LoVo (cell line): ENCODE data around the gene PACS2.

ENCODE experiments used
- DNase-seq: peaks from one replicate; pipeline ENCODE4 v3.0.0-alpha.2; 2016; ENCODE audit warnings: low spot score

Gene PACS2

GRCh38 chr14:105369653-105370040, 55.1 kb downstream of the PACS2 start:
- no peak for DNase-seq

DNA sequence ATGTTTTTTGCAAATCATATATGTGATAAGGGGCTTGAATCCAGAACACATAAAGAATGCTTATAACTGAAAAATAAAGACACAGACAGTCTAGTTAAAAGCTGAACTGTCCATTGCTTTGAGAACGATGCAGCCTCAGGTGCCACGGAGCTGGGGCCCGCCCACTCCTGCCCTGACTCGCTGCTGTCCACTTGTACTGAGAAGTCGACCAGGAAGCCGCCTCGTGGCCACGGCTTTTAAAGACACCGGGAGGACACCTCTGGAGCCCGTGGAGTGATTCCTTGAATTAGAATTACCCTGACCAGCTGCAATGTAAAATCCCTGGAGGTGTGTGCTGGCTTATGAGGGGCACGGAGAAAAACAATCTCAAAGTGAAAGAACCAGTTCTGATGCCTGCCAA, 59.8 kb downstream of the PACS2 start:
- DNase-seq = no peak

- no peak for DNase-seq
Observed at GRCh38 chr14:105375635-105376057, 61.1 kb downstream of the PACS2 start.

DNA sequence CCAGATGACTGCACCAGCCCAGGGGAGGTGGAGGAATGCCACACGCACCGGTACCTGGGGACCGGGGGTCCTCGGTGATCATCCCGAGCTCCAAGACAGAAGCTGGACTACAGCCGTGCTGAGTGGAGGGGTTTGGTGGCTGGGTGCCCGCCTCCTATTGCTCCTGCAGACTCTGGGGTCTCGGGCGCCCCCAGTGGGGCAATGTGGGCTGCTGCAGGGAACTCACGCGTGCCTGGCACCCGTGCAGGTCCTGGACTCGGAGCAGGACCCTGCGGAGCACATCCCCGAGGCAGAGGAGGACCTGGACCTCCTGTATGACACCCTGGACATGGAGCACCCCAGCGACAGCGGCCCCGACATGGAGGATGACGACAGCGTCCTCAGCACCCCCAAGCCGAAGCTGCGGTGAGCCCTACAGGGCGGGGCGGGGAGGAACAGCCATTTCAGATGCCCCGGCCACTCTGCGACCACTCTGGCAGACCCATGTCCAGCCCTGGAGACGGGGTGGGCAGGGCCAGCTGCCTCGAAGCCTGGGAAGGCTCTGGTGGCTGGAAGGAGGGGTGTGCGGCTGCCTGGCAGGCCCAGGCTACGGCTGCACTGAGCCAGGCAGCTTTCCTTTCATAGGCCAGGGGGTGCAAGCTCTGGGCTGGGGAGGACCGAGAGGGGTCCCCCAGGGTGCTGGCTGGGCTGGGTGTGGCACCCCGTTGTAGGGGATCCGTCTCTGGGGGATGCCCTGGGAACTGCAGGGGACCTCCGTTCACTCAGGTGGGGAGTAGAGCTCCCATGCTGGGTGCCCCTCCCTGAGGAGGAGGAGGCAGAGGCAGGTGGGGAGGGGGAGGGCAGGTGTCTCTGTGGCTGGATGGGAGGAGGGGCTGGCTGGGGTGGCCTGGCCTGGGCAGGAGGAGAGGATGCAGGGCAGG, 62.2 kb downstream of the PACS2 start:
- DNase-seq = no peak

GRCh38 chr14:105377555-105378182, 63.1 kb downstream of the PACS2 start:
- DNase-seq = no peak

DNA sequence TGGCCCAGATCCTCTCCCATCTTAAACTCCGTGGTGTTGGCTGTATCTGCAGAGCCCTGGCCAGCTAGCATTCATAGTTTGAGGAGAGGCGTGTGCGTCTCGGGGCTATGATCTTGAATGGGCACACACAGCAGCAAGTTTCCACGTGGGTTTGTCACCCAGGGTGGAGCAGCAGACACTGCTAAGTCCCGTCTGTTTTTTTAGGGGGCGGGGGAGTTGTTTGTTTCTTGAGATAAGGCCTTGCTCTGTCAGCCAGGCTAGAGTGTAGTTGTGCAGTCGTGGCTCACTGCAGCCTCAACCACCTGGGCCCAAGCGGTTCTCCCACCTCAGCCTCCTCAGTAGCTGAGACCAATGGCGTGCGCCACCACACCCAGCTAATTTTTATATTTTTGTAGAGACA, 63.7 kb downstream of the PACS2 start:
- no peak for DNase-seq

GRCh38 chr14:105378873-105379685, 64.5 kb downstream of the PACS2 start:
- DNase-seq = no peak

- no peak for DNase-seq
Observed at GRCh38 chr14:105379946-105380345, 65.4 kb downstream of the PACS2 start.

DNA sequence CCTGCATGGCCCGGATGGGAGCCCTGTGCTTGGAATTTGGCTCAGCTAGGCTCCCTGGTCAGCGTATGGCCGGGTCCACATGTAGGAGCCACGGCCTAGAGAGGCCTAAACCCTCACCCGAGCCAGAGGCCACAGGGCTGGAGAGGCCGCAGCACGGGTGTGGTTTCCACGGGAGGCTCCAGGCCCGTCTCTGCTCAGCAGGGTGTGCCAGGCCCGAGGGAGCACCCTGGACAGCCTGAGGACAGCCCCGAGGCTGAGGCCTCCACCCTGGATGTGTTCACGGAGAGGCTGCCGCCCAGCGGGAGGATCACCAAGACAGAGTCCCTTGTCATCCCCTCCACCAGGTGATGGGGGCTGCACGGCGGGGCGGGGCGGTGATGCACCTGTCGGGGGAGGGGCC, 66.2 kb downstream of the PACS2 start:
- DNase-seq = no peak

DNA sequence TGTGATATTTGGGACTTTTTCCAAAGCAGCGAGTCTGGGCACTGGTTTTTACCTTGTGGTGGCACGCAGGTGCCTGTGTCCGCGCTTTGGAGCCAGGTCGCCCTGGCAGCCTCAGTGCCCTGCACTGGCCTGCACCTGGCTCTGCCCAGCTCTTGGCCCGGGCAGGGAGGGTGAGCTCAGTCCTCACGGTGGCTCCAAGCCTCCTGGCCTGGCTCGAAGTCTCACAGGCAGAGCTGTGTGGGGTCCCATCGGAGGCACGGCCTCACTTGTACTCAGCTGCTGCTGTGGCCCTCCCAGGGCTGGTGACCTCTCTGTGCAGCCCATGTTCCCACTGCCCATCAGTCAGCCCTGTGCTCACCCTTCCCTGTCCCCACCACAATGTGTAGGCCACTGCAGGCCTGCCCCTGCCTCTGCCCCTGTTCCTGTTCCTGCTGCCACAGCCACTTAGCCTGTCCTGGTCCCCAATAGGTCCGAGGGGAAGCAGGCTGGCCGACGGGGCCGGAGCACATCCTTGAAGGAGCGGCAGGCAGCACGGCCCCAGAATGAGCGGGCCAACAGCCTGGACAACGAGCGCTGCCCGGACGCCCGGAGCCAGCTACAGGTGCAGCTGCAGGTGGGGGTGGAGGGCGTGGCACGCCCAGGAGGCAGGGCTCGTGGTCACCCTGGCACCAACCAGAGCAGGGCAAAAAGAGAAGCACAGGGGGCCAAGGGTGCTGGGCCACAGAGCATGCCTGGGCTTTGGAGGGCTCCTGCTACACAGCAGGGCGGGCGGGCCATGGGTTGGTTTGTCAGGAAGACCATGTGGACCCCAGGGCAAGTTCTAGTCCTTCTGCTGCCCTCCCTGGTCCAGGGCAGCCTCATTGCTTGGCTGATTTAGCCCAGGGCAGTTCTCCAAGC, 67.1 kb downstream of the PACS2 start:
- DNase-seq = no peak

DNA sequence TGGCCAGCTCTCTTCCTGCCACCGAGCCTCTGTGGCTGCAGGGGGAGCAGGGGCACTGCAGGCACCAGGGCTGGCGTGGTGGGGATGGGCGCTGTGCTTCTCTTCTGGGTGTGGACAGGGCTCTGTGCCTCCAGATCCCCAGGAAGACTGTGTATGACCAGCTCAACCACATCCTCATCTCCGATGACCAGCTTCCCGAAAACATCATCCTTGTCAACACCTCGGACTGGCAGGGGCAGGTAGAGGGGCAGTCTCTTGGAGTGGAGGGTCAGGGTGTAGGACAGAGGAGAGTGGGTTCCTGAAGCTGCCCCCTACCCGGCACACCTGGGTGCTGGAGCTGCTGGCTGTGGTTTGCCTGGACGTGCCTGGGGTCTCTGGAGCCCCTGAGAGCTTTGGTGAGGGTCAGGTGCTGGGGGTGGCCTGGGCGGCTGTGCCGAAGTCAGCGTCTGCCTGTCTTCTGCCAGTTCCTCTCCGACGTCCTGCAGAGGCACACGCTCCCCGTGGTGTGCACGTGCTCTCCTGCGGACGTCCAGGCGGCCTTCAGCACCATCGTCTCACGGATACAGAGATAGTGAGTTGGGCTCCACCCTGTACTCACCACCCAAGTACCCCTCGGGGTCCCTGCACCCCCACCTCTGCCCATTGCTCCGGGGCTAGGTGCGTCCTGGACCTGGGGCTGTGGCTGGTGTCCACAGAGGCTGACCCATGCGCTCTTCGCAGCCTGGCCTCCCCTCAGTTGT, 68.0 kb downstream of the PACS2 start:
- DNase-seq = no peak

DNA sequence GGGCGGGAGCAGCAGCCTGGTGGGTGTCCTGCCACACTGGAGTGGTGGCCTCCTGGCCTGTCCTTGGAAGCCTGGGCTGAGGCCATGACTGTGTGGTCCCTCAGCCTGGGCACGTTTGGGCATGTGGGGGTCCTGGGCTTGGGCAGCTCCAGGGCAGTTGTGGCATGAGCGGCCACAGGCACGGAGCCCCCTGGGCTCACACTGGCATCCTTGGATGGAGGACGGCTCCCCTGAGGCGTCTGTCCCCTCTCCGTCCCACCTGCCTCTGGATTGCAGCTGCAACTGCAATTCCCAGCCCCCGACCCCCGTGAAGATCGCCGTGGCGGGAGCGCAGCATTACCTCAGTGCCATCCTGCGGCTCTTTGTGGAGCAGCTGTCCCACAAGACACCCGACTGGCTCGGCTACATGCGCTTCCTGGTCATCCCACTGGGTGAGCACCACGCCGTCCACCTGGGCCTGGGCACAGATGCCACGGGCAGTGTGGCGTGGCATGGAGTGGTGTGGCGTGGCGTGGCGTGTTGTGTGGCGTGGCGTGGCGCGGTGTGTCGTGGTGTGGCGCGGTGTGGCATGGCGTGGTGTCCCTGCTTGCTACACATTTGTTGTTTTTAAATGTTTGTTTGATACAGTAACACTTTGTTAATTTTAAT, 68.7 kb downstream of the PACS2 start:
- DNase-seq = no peak

DNA sequence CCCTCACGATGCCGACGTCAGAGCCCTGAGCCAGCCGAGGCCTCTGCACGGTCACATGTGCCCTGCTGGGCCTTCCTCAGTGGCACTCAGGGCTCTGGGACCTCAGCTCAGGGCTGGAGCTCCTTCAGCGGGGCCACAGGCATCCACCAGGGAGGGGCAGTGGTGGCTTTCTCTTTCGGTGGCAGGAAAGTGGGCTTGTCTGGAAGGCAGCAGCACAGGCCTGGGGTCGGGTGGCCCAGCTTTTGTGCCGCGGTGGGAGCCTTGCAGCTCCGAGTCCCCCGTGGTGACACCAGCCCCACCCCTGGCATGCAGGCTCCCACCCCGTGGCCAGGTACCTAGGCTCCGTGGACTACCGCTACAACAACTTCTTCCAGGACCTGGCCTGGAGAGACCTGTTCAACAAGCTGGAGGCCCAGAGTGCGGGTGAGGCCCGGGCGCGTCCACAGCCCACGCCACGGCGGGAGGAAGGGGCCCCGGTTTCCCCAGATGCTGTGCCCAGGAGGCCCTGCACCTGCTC, 69.6 kb downstream of the PACS2 start:
- no peak for DNase-seq

GRCh38 chr14:105384605-105385321, 70.2 kb downstream of the PACS2 start:
- DNase-seq = no peak

DNA sequence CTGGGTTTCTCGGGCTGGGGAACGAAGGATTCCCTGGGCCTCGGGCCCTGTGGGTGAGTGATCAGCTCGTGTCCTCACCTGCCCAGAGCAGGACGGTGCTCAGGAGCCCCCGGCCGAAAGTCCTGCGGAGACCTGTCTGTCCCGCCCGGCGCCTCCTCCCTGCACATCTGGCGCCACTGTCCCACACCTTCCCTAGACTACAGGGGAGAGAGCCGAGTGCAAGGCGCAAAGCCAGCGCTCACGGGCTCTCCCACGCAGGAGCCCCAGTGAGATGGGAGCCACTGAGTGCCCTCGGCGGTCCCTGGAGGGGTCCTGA, 70.7 kb downstream of the PACS2 start:
- DNase-seq = no peak

- DNase-seq = no peak
Observed at GRCh38 chr14:105385698-105386365, 71.3 kb downstream of the PACS2 start.

DNA sequence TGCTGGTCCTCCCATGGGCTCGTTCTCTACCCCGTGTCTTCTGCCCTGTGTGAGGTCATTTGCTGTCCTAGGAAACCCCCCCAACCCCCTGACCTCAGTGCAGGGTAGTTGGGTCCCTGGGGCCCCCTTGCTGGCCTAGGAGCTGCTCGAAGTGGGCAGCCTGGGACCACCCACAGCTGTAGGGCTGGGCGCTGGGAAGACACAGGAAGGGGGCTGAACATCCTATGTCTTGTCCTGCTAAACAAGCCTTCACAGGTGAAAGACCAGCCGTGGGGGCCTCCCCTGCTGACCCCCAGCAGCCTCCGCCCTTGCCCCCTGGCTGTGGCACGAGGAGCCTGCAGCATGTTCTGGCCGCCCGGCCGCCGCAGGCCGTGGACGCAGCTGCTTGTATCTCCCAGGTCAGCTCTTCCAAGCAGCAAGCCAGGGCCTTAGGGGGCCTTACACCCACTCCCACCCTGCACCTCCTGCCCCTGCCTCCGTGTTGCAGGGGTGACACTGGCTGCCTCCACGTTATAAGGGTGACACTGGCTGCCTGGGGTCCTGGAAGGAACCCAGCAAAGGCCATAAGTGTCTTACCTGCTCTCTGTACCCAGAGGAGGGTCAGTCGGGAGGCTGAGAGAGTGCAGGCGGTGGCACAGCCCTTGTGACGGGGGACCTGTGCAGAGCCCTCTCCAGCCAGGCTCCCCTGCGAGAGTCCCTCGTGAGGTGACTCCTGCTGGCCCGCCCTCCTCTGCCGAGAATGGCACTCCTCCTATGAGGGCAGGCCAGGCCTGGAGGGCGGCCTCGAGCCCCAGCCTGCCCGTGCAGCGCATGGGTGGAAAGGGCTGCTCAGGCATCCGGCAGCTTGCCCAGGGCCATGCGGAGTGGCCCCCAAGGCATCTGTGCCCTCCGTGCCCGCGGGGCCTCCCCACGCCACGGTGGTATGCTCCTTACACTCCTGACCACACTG, 72.3 kb downstream of the PACS2 start:
- no peak for DNase-seq

DNA sequence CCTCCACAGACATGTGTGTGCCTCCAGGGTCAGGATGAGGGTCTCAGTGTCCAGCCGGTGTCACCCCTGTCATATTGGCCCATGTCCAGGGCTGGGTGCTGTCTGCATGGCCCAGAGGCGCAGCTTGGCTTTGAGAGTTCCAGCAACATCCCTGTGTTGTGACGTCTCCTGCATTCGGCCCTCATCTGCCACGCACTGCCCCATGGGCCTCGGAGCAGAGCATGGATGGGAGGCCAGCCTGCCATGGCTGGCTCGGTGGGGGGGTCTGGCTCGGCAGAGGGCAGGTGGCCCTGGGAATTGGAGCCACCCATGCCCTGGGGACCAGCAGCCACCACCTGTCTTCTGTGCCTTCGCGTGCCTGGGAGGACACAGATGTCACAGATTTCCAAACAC, 73.0 kb downstream of the PACS2 start:
- DNase-seq = no peak
